HepG2 (cell line): Measurements from ENCODE around the gene UCN2. TPM values are rescaled to one million over a fixed set of nuclear protein-coding genes. Genes with fewer than 3 reads are reported as not detected.

ENCODE experiments used
- DMAP1 ChIP-seq: IDR thresholded peaks from 2 replicates; pipeline ENCODE4 v1.6.1; 2016
- ETS1 ChIP-seq: sonication (generic); formaldehyde crosslinking; IDR thresholded peaks from 2 replicates; pipeline ENCODE4 v1.4.0; 2020; ENCODE audit warnings: missing genetic modification reagents
- GABPB1 ChIP-seq: IDR thresholded peaks from 2 replicates; pipeline ENCODE4 v1.6.1; 2016; ENCODE audit warnings: mild to moderate bottlenecking, missing genetic modification reagents, moderate library complexity, missing compliant biosample characterization
- ISL2 ChIP-seq: sonication (generic); formaldehyde crosslinking; IDR thresholded peaks from 2 replicates; pipeline ENCODE4 v1.5.0; 2020; ENCODE audit warnings: missing genetic modification reagents
- KMT2A ChIP-seq: sonication (generic); formaldehyde crosslinking; IDR thresholded peaks from 2 replicates; pipeline ENCODE4 v1.4.0; 2020; ENCODE audit warnings: missing genetic modification reagents
- LRRFIP1 ChIP-seq: sonication (generic); formaldehyde crosslinking; conservative IDR thresholded peaks from 2 replicates; pipeline ENCODE4 v1.4.0; 2020; ENCODE audit warnings: missing genetic modification reagents
- MED8 ChIP-seq: sonication (generic); formaldehyde crosslinking; IDR thresholded peaks from 2 replicates; pipeline ENCODE4 v1.8.1; 2023; ENCODE audit warnings: mild to moderate bottlenecking, missing genetic modification reagents; ENCODE audit not compliant: insufficient replicate concordance
- MTA1 ChIP-seq: sonication (generic); formaldehyde crosslinking; IDR thresholded peaks from 2 replicates; pipeline ENCODE4 v1.4.0; 2020; ENCODE audit warnings: missing genetic modification reagents, mild to moderate bottlenecking, borderline replicate concordance
- PATZ1 ChIP-seq: sonication (generic); formaldehyde crosslinking; IDR thresholded peaks from 2 replicates; pipeline ENCODE4 v1.4.0; 2020; ENCODE audit warnings: missing genetic modification reagents
- THAP11 ChIP-seq: IDR thresholded peaks from 2 replicates; pipeline ENCODE4 v1.6.1; 2016; ENCODE audit warnings: missing biosample characterization, missing genetic modification reagents
- ZFP91 ChIP-seq: sonication (generic); formaldehyde crosslinking; IDR thresholded peaks from 2 replicates; pipeline ENCODE4 v1.9.0; 2022; ENCODE audit warnings: missing genetic modification reagents, mild to moderate bottlenecking, borderline replicate concordance
- ZNF235 ChIP-seq: sonication (generic); formaldehyde crosslinking; IDR thresholded peaks from 2 replicates; pipeline ENCODE4 v1.8.1; 2023; ENCODE audit warnings: mild to moderate bottlenecking, missing genetic modification reagents, borderline replicate concordance
- ZNF296 ChIP-seq: sonication (generic); formaldehyde crosslinking; conservative IDR thresholded peaks from 2 replicates; pipeline ENCODE4 v1.5.0; 2020; ENCODE audit warnings: mild to moderate bottlenecking, missing genetic modification reagents
- ZNF709 ChIP-seq: sonication (generic); formaldehyde crosslinking; IDR thresholded peaks from 2 replicates; pipeline ENCODE4 v1.5.0; 2020; ENCODE audit warnings: mild to moderate bottlenecking, missing genetic modification reagents
- ZNF788 ChIP-seq: sonication (generic); formaldehyde crosslinking; IDR thresholded peaks from 2 replicates; pipeline ENCODE4 v1.5.0; 2020; ENCODE audit warnings: mild to moderate bottlenecking, missing genetic modification reagents, borderline replicate concordance
- polyA plus RNA-seq, 8 experiments: library from polyadenylated mRNA; depleted of rRNA in 3 of 8; stranded (reverse) in 7 of 8; unstranded in 1 of 8; fragments of >200 nt; fragmentation: Illumina TruSeq in 4 of 8; extraction: Trizol in 4 of 8; gene quantifications; 2 replicates each; pipeline versions ENCODE4 v1.2.1 to v1.2.3, GENCODE V29; 2011 to 2016; ENCODE audit warnings: low read depth in 4 of 8, missing spikeins in 1 of 8, mixed read lengths in 1 of 8; ENCODE audit not compliant: insufficient read depth in 1 of 8
- total RNA-seq, 5 experiments: library from RNA; depleted of rRNA; stranded (reverse); fragments of >200 nt; fragmentation: Illumina TruSeq; extraction: Trizol; gene quantifications; 2 replicates each; pipeline ENCODE4 v1.2.3, GENCODE V29; 2016; ENCODE audit warnings: low read depth in 1 of 5
- TF ChIP-seq, protein P1 (sequence below): sonication (generic); formaldehyde crosslinking; IDR thresholded peaks from 2 replicates; pipeline ENCODE4 v1.5.1; 2020; ENCODE audit warnings: mild to moderate bottlenecking, missing genetic modification reagents, moderate library complexity

The UCN2 gene
- total and polyA plus RNA-seq, 2 of the 13 experiments (the other 11 are each of a cell fraction or from before 2014, with no cell fraction given): 0.07 to 1.5 TPM

- TF ChIP-seq PATZ1 (CRISPR knock-in tag) (peak; percentile 66; the same call in 1 of the 2 replicates), ZFP91 (CRISPR knock-in tag) (no peak), ZNF709 (CRISPR knock-in tag) (0 out of 2 replicates have a peak, but pooled peaks have one; percentile 37), THAP11 (CRISPR knock-in tag) (no peak), ZNF788 (CRISPR knock-in tag) (0 out of 2 replicates have a peak, but pooled peaks have one; percentile 31), ZNF296 (peak; percentile 93), MED8 (CRISPR knock-in tag) (no peak), ZNF235 (0 out of 2 replicates have a peak, but pooled peaks have one; percentile 40), LRRFIP1 (CRISPR knock-in tag) (no peak), GABPB1 (CRISPR knock-in tag) (peak; percentile 27; the same call in 1 of the 2 replicates), ETS1 (CRISPR knock-in tag) (no peak), KMT2A (no peak), MTA1 (0 out of 2 replicates have a peak, but pooled peaks have one; percentile 25), ISL2 (no peak), DMAP1 (no peak)
- TF ChIP-seq, protein P1, sequence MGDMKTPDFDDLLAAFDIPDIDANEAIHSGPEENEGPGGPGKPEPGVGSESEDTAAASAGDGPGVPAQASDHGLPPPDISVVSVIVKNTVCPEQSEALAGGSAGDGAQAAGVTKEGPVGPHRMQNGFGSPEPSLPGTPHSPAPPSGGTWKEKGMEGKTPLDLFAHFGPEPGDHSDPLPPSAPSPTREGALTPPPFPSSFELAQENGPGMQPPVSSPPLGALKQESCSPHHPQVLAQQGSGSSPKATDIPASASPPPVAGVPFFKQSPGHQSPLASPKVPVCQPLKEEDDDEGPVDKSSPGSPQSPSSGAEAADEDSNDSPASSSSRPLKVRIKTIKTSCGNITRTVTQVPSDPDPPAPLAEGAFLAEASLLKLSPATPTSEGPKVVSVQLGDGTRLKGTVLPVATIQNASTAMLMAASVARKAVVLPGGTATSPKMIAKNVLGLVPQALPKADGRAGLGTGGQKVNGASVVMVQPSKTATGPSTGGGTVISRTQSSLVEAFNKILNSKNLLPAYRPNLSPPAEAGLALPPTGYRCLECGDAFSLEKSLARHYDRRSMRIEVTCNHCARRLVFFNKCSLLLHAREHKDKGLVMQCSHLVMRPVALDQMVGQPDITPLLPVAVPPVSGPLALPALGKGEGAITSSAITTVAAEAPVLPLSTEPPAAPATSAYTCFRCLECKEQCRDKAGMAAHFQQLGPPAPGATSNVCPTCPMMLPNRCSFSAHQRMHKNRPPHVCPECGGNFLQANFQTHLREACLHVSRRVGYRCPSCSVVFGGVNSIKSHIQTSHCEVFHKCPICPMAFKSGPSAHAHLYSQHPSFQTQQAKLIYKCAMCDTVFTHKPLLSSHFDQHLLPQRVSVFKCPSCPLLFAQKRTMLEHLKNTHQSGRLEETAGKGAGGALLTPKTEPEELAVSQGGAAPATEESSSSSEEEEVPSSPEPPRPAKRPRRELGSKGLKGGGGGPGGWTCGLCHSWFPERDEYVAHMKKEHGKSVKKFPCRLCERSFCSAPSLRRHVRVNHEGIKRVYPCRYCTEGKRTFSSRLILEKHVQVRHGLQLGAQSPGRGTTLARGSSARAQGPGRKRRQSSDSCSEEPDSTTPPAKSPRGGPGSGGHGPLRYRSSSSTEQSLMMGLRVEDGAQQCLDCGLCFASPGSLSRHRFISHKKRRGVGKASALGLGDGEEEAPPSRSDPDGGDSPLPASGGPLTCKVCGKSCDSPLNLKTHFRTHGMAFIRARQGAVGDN: peak; percentile 72
Measured at GRCh38 chr3:48561045-48561736, 2.4 kb downstream of the UCN2 start (continued).
